NCI-H774 (cell line): ENCODE measurements around the gene HDAC3.
A peak's percentile ranks its signal among the peaks of the same experiment; 100 is the strongest.

Source experiments
- DNase-seq: peaks from one replicate; lab custom pipeline; 2025; lab: John Stamatoyannopoulos, UW

The HDAC3 gene

DNA sequence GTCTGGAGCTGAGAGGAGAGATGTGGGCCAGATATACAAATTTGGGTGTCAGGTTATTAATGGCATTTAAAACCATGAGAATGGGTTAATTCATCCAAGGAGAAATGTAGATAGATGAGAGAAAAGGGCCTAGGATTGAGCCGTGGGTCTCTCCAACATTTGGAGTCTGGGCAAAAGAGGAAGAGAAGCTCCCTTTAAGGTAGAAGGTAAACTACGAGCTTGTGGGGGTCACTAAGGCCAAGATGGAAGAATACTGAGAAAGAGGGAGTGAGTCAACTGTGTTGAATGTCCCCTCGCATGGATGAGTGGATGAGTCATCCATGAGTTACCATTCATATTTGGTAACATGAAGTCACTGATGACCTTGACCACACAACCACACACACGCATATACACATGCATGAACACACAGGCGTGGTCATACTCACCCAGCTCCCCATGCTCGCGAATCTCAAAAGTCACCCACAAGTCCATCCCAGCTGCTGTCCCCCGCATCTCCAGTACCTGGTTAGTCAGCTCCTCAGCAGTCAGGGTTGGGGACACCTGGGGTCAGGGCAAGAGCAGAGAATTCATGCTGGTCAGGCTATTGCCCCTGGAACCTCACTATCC is 21.4 kb upstream of the HDAC3 start:
- no peak for DNase-seq

DNA sequence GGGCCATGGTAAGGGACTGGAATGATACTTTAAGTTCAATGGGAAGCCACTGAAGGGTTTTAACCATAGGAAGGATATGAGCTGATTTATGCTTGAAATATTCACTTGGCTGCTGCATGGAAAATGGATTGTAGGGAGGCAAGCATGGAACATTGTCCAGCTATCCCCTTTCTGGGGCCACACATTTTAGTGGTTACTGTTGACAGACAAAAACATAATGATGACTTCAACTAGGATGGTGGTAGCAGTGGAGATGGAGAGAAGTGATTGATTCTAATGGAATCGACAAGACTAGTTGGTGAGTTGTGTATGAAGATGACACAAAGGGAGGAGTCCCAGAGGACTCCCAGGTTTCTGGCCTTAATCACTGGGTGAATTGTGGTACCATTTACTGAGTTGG is 20.8 kb upstream of the HDAC3 start:
- no peak for DNase-seq

DNA sequence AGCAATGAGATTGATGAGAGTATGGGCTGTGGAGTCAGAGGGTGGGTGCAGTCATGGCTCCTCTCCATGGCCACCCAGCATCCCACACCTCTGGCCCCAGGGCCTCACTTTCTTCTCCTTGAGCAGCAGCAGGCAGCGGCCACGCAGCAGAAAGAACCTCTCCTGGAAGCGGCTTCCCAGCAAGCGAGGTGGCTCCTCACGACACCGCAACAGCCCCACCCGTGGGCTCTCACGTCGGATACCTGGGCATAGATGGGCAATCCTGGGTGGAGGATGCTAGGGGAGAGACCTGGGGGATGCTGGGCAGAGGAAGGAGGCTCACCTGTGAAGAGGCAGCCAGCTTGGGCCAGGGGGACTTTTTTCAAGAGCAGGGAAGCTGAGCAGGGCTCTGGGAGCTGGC is 19.7 kb upstream of the HDAC3 start:
- DNase-seq, result no peak

DNA sequence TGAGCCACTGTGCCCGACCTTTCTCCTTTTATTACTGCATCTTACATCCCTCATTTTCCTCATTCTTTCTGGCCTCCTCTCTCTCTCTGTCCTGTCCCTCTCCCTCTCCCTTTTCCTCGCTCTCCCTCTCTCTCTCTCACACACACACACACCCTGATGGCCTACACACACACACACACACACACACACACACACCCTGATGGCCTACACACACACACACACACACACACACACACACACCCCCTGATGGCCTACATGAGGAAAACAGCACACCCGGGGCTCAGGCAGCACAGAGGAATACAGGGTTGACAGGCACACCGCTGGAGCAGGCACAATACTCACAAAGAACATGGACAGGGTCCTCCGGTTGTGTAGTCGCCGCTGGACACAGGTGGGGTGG is 18.4 kb upstream of the HDAC3 start:
- DNase-seq, result no peak

DNA sequence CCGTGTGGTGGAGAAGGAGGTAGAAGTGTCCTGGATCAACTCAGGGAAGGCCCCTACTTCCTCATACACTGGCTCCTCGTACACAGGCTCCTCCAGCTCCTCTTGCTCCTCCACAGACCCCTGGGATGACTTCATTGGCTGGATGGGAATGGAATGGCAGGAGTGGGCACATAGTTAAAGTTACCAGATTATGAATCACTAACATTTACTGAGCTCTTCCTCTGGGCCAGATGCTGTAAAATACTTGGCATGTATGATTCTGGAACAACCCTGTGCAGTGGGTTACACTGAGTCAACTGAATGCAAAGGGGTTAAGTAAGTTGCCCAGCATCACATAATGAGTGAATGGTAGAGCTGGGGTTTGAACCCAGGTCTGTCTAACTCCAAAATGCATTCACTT is 17.6 kb upstream of the HDAC3 start:
- DNase-seq, result no peak

DNA sequence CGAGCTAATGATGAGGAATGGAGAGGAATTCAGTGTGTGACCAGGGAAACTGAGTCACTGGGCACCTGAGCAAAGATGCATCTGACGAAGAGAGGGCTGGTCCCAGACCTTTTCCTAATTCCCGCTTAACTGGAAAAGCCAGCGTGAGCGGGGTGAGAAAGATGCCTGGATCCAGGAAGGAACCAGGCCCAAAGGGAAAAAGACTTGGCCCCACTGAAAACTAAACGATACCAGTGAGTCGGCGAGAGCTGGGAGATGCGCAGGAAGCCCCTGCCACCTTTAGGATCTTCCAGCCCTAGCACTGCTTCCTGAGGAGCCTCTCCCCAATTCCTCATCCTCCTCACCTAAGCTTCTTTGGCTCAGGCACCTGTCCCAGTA is 15.1 kb upstream of the HDAC3 start:
- no peak for DNase-seq

DNA sequence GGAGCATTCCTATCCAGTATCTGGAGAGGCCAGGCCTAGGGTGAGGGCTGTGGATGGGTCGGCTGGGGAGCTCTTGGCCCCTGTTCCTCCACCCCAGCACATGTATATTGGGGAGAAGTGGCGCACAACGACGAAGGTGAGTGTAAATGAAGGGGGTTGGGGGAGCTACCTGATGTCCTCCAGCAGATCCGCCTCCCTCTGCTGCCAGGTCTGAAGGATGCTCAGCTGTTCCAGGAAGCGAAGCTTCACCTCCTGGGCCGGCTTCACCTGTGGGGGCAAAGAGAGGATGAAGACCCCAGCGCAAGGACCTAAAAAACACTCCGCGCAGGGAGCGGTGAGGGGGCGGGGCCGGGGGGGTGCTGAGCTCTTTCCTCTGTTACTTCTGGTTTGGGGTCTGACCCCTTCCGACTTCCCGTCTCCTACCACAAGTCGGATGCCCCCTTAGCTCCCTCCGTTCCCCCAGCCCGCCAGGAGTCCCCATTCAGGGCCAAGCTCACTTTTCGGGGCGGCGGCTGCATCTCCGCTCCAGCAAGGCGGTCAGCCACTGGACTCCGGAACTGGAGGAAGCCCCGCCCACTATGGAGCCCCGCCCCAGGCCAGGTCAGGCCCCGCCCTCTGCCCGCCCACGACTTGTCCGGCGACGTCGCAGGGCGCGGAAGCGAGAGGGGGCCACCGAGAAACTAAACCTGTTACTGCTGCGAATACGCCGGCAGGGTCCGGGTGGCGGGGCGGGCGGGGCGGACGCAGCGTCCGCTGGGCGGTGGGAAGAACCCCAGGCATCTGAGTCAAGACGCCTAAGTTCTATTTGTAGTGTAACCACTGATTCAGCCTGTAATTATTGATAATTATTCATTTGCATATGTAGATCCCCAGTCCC is 14.4 kb upstream of the HDAC3 start, which contains the start of gene FCHSD1:
TSS of gene FCHSD1 (minus strand) at position 568 of the 877 bp plus-strand sequence. CDS start at position 518, 50 bp downstream.
- peak; percentile 57 for DNase-seq

DNA sequence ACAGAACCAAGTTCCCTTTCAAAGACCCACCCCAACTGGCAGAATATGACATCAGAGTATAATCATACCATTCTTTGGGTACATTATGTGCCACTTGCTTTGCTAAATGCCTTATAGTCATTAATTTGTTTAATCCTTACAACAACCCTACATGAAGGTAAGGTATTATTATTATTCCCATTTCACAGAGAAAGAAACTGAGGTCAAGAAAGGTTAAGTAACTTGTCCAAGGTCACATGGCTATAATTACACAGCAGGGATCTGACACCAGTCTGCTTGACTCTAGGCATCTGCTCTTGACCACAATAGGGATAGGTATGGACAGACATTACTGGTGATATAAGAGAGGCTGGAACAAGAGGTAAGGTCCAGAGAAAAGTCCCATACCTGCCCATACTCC is 13.3 kb upstream of the HDAC3 start:
- DNase-seq, result no peak

DNA sequence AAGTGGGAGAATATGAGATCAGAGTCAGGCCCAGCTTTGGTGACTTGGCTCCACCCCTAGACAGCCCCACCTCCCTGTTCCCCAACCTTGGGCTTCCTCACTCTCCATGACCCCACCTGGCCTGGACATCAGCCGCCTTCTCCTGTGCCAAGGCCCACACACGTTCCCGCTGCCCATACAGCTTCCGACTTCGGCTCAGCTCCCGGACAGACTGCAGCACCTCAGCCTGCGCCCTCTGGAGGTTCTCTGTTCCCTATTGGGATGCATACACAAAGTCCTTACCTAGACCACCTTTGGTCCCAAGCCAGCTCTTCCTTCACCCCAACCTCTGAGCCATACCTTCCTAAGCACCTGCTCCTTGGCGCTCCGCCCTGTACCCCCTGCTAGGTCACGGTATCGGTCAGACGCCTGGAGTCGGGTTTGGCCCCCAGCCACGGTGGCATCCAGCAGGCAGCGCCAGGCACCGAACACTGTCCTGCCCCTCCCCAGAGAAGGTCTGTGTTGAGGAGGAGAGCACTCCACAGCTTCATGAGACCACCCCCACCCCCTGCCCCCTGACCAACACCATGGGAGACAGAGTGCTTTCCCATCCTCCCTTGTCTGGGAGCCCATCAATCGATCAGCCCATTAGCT is 12.5 kb upstream of the HDAC3 start:
- no peak for DNase-seq

DNA sequence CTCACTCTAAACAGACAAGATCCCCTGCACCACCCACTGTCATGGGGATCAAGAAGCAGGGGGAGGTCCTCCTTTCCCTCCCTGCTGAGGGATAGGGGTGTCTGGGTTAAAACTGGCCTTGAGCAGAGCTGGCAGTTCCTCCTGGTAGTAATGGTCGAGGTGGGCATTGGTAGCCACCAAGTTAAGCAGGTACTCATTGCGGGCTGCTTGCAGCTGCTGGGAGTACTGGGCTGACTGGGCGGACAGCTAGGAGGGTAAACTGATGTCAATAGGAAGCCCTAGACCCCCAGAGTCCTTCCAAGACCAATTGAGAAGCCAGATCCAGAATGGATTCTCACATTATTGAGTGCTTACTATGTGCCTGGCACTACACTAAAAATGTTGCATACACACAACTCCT is 11.2 kb upstream of the HDAC3 start:
- DNase-seq, result no peak

DNA sequence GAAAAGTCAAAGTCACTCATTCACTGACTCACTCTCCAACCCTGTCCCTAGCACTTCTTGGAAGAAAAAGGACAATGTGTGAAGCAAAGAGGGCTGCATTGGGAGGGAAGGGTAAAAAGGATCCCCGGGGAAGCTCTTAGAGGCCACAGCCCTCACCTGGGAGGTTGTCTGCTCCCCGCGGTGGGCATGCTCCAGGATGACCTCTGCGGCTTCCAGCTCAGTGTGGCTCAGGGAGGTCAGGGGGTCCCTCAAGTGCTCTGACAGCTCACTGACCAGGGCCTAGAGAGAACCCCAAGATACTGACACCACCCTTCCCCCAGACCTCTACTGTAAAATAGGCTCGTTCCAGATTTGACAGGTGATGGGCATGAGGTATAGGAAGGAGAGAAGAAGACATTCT is 10.6 kb upstream of the HDAC3 start:
- no peak for DNase-seq

DNA sequence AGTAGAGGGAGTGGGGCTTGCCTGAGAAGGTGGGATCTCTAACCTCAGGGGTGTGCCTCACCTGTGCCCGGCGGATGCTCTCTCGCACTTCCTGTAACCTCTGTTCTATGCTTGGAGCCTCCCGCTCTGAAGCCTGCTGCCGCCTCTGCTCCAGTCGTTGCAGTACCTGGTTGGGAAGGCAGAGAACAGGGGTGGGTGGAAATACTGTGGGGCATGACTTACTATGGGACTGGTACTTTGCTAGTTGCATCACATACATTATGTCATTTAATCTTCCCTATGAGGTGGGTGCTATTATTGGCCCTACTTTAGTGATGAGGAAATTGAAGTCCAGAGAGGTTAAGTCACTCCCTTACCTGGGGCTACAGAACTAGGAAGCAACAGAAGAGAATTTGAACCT is 9.4 kb upstream of the HDAC3 start:
- DNase-seq, result no peak

DNA sequence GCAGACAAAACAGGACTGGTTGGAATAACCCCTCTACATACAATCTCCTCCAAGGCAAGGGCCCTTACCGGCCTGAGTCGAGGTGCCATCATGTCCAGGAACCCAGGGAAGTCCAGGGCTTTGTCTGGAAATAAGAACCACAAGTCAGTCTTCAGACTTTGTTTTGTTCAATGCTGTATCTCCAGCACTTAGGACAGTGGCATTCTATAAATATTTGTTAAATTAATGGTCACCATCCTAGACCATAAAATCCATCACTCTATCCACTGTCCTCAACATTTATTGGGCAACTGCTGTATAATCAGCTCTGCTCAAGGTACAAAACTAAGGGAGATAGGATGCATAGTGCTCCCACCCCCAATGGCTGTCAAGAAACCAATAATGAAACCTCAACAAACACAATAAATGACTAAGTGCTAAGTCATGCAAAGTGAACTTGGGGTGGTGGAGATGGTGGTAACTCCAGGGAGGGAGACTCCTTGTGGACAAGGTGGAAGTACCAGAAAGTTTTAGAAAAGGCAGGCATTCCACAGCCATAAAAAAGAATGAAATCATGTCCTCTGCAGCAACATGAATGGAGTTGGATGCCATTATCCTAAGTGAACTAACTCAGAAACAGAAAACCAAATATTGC is 5.1 kb upstream of the HDAC3 start:
- DNase-seq, result no peak

DNA sequence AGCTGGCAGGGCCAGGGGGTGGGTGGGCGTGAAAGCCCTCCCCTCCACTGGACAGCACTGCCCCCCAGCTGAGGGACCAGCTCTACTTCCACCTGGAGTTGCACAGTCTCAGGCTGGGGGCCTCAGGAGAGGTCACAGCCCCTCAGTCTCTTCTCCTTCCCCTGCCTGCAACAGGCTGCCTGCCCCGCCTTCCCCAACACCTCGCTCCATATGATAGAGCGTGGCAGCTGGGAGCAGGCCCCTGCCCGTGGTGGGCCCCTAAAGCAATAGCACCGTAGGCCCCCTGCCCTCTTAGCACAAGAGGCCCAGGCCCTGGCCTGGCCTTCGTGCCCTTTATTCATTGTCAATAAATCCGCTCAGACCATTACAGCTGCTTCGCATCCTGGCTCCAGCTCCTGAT is 4.0 kb upstream of the HDAC3 start:
- DNase-seq, result no peak

DNA sequence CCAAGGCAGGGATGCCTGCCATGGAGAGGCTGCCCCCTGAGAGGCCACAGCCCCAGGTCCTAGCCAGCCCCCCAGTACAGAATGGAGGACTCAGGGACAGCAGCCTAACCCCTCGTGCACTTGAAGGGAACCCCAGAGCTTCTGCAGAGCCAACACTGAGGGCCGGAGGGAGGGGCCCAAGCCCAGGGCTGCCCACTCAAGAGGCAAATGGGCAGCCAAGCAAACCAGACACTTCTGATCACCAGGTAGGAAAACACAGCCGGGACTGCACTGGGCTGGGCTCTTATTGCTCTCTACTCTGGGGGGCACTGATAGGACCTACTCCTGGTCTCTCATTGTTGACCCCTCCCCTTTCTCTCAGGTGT is 3.4 kb upstream of the HDAC3 start:
- DNase-seq, result no peak

DNA sequence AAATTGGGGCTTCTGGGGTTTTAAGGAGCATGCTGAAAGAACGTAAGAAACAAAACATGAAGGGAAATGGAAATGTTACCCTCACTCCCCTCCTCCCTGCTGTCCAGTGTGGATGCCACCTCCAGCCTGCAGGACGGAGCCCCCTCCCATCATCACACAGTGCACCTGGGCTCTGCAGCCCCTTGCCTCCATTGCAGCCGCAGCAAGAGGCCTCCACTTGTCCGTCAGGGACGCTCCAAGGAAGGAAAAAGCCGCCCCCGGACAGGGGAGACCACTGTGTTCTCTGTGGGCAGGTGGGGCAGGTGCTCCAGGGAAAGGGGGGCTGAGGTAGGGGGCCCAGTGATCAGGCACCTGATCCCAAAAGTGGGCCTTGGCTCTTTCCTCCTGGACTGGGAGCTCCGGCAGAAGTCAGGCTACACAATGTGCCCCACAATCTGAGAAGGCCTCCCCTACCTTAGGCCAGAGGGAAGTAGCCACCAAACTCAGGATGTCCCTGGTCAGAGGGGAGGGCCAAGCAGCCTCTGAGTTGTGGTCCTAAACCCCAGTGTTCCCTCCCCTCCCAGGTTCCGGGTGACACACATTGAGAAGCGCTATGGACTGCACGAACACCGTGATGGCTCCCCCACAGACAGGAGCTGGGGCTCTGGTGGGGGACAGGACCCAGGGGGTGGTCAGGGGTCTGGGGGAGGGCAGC is 2.9 kb upstream of the HDAC3 start:
- no peak for DNase-seq

DNA sequence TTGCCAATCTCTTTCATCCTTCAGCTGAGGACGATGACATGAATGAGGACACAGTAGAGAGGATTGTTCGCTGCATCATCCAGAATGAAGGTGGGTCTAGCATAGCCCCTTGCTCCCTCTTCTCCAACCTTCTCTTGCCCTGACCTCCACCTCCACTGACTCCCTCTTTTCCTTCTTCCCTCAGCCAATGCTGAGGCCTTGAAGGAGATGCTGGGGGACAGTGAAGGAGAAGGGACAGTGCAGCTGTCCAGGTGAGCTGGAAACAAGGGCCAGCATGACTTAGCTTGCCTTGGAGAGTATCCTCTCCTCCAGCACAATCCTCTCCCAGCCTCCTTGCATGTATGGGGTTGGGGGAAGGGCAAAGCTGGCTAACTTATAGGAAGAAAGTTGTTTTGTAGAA is 2.1 kb upstream of the HDAC3 start:
- DNase-seq, result no peak

DNA sequence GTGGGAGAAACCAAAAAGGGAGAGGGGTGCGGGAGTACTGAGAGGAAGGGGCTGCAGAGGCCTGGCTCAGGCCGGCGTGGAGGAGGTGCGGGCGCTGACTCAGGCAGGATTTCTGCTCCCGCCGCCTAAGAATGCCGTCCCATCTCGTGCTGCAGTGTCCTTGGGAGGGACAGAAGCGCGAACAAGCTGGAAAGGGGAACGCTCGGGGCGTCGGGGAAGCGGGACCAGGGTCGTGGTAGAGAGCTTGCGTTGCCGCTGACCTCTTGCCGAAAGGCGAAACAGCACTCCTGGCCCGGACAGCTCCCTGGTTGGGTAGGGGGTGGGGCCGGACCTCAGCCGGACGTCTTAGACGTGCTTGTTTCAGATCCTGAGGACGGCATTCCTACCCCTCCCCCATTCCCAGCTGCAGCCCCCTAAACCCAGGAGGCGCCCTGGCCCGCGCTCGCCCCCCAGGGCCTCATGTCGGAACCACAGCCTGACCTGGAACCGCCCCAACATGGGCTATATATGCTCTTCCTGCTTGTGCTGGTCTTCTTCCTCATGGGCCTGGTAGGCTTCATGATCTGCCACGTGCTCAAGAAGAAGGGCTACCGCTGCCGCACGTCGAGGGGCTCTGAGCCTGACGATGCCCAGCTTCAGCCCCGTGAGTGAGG is 1.2 kb upstream of the HDAC3 start:
- no peak for DNase-seq

DNA sequence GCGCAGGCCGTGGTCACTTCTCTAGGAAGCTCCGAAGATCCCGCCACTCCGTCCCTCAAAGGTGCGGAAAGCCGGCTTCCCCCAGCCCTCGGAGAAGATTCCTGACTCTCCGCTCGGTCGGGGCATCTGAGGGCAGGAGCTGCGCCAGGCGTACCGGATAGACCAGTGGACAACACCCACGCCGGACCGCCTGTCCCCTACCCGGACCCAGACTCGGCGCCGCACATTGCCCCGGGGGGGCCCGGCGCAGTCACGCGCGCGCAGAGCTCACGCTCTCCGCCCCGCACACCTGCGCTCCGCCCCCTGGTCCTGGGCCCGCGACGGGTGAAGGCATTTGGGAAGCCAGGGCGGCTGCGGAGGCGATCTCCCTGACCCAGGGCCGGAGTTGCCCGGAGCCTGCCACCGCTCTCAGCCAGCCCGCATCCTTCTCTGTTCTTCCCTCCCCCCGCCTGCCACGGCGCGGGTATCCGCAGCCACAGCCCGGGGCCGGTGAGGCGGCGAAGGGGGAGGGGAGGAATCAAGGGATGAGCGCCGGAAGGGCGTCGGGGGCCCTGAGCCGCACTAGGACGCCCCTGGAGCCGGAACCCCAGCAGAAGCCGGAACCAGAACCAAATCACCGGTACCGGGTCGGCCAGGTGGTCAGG is 596 bp upstream of the HDAC3 start:
- DNase-seq, result peak; percentile 39

DNA sequence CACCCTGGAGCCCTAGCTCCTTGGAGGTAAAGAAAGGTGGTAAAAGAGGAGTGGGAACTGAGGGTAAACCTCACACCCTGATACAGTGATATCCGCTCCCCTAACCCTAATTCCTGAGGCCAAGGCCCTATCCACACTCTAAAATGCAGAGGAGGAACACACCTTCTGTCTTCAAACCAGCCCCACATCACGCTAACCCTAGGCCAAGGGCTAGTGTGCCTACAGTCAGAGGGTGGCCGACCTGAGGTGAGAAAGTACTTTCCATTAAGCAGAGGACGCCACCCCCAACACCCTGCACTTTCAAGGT is 590 bp downstream of the HDAC3 start:
- DNase-seq, result no peak

DNA sequence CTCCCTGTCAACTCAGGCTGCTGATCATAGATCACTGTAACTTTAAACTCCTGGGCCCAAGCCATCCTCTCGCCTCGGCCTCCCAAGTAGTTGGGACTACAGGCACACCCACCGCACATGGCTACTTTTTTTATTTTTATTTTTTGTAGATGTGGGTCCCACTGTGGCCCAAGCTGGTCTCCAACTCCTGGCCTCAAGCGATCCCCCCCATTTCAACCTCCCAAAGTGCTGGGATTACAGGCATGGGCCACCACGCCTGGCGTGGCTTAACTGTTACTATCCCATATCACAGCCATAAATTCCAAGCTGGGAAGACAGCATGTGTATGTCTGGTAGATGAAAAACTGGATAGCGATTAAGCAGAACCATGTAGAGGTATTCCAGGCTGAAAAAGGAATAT is 1.0 kb downstream of the HDAC3 start:
- no peak for DNase-seq
